OCI-LY7 (cell line): ENCODE results near the gene MAPK12. TPM values are rescaled to one million over a fixed set of nuclear protein-coding genes. Genes with fewer than 3 reads are reported as not detected.

ENCODE experiments used
- BruUV-seq: library from RNA; stranded (reverse); fragments of 400-500 nt; replicated peaks from 2 replicates; lab custom pipeline; 2021; lab: Mats Ljungman, UMichigan
- CTCF ChIA-PET: fragments of 300-600 bp; sonication (Branson Sonifier 250); formaldehyde crosslinking; loops from one replicate; lab custom pipeline; 2022; ENCODE audit warnings: antibody characterized with exemption; ENCODE audit not compliant: unreplicated experiment; lab: Charles Lee
- POLR2A ChIA-PET: fragments of 300-600 bp; sonication (Branson Sonifier 250); formaldehyde crosslinking; loops from one replicate; lab custom pipeline; 2022; ENCODE audit warnings: antibody characterized with exemption; lab: Charles Lee
- DNase-seq: peaks from one replicate; pipeline ENCODE4 v3.0.0-alpha.2; 2015; ENCODE audit warnings: low spot score
- H2AFZ ChIP-seq: fragments of 200-600 bp; sonication (generic), shearing (Covaris generic); 2 replicates; pipeline ENCODE4 v1.6.1; 2014; ENCODE audit warnings: mild to moderate bottlenecking, antibody characterized with exemption, low read length, moderate library complexity
- H3K27ac ChIP-seq: fragments of 200-600 bp; sonication (generic); 2 replicates; pipeline ENCODE4 v1.5.1; 2014; ENCODE audit warnings: mixed run types, low read depth, mild to moderate bottlenecking, moderate library complexity, low read length, inconsistent platforms; ENCODE audit not compliant: poor library complexity, severe bottlenecking
- H3K36me3 ChIP-seq: fragments of 200-600 bp; sonication (generic); 2 replicates; pipeline ENCODE4 v1.6.1; 2014; ENCODE audit warnings: mild to moderate bottlenecking, antibody characterized with exemption, low read length, moderate library complexity, mixed read lengths; ENCODE audit not compliant: insufficient read depth
- H3K4me1 ChIP-seq: fragments of 200-600 bp; sonication (generic); 2 replicates; pipeline ENCODE4 v1.5.1; 2014; ENCODE audit warnings: mild to moderate bottlenecking, low read length; ENCODE audit not compliant: insufficient read depth, poor library complexity, severe bottlenecking
- H3K4me2 ChIP-seq: fragments of 200-600 bp; sonication (generic); 2 replicates; pipeline ENCODE4 v1.6.1; 2014; ENCODE audit warnings: mild to moderate bottlenecking, low read length
- H3K4me3 ChIP-seq: fragments of 200-600 bp; sonication (generic); 2 replicates; pipeline ENCODE4 v1.5.1; 2014; ENCODE audit warnings: mild to moderate bottlenecking, low read depth, low read length; ENCODE audit not compliant: poor library complexity, severe bottlenecking
- H3K79me2 ChIP-seq: fragments of 200-600 bp; sonication (generic); 2 replicates; pipeline ENCODE4 v1.6.1; 2016; ENCODE audit warnings: low read depth, mild to moderate bottlenecking, low read length, moderate library complexity, mixed read lengths; ENCODE audit not compliant: insufficient read depth
- H3K9me2 ChIP-seq: fragments of 200-600 bp; sonication (generic); 2 replicates; pipeline ENCODE4 v1.6.1; 2016; ENCODE audit warnings: mild to moderate bottlenecking, low read length, mixed read lengths; ENCODE audit not compliant: insufficient read depth
- H3K9me3 ChIP-seq: fragments of 200-600 bp; sonication (generic); 2 replicates; pipeline ENCODE4 v1.6.1; 2014; ENCODE audit warnings: mild to moderate bottlenecking, mixed run types, low read length, mixed read lengths
- H4K20me1 ChIP-seq: fragments of 200-600 bp; sonication (generic); 2 replicates; pipeline ENCODE4 v1.6.1; 2014; ENCODE audit warnings: mild to moderate bottlenecking, antibody characterized with exemption, low read length, moderate library complexity, mixed read lengths; ENCODE audit not compliant: insufficient read depth
- EZH2phosphoT487 ChIP-seq: fragments of 200-600 bp; sonication (generic); IDR thresholded peaks from 2 replicates; pipeline ENCODE4 v1.6.1; 2018; ENCODE audit warnings: low read depth, borderline replicate concordance, mild to moderate bottlenecking, mixed run types, antibody characterized with exemption, low read length, moderate library complexity, mixed read lengths
- intact Hi-C: fragments of 100-400 bp; cut with micrococcal nuclease; formaldehyde crosslinking; loops from one replicate; pipeline ENCODE4 v1.10.0; 2022; ENCODE audit not compliant: unreplicated experiment
- total RNA-seq, 2 experiments: library from RNA; depleted of rRNA in 1 of 2; stranded (reverse); fragments of >200 nt in 1 of 2; shearing (Covaris generic) in 1 of 2; gene quantifications; 2 replicates each; pipeline ENCODE4 v1.2.3, GENCODE V29; 2014 to 2022
- TF ChIP-seq, protein P1 (sequence below): fragments of 200-600 bp; sonication (generic); conservative IDR thresholded peaks from 2 replicates; pipeline ENCODE4 v1.5.1; 2014; ENCODE audit warnings: mild to moderate bottlenecking, antibody characterized with exemption, low read length, moderate library complexity, mixed read lengths

The MAPK12 gene
- total RNA-seq, 2 experiments from 2014 or later = 84.9 to 93.6 TPM

DNA sequence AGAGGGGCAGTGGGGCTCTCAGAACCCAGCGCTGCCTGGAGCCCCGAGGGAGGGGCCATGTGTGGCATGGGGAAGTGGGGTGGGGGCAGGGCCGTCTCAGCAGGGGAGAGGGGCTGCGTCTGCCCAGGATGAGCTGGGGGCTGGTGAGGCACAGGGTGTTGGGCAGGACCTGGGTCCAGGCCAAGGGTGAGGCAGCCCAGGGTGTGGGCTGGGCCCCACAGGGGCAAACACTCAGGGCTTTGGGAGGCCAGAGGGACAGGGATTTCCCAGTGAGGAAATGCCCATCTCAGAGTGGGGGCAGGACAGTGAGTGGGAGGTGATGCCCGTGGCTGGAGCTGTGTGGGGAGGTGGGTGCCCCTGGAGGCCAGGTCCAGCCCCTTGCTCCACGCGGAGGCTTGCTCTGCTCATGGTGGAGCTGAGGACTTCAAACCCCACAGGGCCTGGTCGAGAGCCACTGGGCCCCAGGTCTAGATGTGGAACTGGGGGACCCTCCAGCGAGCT lies 40.6 kb upstream of the MAPK12 start:
- no peak overlapping the region for H2AFZ ChIP-seq
- no peaks in the 10 kb centered on the region for H3K79me2 ChIP-seq
- H4K20me1 ChIP-seq = no peaks in the 10 kb centered on the region
- intact Hi-C loops = no loop called here
- no peak overlapping the region for H3K27ac ChIP-seq
- peaks cover 77% of the 10 kb centered on the region for H3K4me1 ChIP-seq
- no peaks in the 10 kb centered on the region for H3K9me3 ChIP-seq
- TF ChIP-seq EZH2phosphoT487 = no peak
- TF ChIP-seq, protein P1, sequence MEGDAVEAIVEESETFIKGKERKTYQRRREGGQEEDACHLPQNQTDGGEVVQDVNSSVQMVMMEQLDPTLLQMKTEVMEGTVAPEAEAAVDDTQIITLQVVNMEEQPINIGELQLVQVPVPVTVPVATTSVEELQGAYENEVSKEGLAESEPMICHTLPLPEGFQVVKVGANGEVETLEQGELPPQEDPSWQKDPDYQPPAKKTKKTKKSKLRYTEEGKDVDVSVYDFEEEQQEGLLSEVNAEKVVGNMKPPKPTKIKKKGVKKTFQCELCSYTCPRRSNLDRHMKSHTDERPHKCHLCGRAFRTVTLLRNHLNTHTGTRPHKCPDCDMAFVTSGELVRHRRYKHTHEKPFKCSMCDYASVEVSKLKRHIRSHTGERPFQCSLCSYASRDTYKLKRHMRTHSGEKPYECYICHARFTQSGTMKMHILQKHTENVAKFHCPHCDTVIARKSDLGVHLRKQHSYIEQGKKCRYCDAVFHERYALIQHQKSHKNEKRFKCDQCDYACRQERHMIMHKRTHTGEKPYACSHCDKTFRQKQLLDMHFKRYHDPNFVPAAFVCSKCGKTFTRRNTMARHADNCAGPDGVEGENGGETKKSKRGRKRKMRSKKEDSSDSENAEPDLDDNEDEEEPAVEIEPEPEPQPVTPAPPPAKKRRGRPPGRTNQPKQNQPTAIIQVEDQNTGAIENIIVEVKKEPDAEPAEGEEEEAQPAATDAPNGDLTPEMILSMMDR = no peak
- H3K4me3 ChIP-seq = no peak overlapping the region
- ChIA-PET POLR2A (no interaction called here), CTCF (interaction anchor here (0.8 kb wide), 1 partner anchor 26 kb away, joined by 13 read pairs; no protein-coding TSS in a partner anchor)
- no peaks in the 10 kb centered on the region for H3K9me2 ChIP-seq
- no peaks in the 10 kb centered on the region for H3K36me3 ChIP-seq
- H3K4me2 ChIP-seq = peak overlapping the region; percentile 55
- DNase-seq = no peak
- no TSS peak for BruUV-seq

DNA sequence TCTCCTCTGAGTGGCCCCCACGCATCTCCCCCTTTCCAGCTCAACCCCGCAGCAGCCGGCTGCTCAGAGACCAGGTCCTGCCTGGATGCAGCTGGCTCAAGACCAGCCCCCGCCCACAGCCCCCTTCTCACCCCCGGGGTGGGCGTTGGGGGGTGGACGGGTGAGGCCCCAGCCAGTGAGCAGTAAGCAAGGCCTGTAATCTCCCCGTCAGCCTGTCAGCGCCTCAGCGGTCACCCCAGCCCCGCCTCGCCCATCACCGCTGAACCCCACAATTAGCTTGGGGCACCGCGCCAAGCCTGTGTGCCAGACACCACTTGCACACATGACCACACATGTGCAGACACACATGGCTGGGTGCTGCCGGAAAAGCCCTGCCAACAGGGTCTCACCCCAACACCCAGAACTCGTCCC lies 40.1 kb upstream of the MAPK12 start:
- Histone ChIP-seq H3K9me2 (no peaks in the 10 kb centered on the region), H3K79me2 (no peaks in the 10 kb centered on the region), H3K4me1 (peaks cover 75% of the 10 kb centered on the region), H3K36me3 (no peaks in the 10 kb centered on the region), H3K9me3 (no peaks in the 10 kb centered on the region), H2AFZ (no peak overlapping the region), H4K20me1 (no peaks in the 10 kb centered on the region), H3K4me3 (no peak overlapping the region), H3K27ac (no peak overlapping the region), H3K4me2 (peak overlapping the region; percentile 55)
- DNase-seq = no peak
- TF ChIP-seq EZH2phosphoT487 = no peak
- TF ChIP-seq, protein P1 = no peak
- intact Hi-C loops = no loop called here
- ChIA-PET POLR2A (no interaction called here), CTCF (no interaction called here)
- no TSS peak for BruUV-seq

DNA sequence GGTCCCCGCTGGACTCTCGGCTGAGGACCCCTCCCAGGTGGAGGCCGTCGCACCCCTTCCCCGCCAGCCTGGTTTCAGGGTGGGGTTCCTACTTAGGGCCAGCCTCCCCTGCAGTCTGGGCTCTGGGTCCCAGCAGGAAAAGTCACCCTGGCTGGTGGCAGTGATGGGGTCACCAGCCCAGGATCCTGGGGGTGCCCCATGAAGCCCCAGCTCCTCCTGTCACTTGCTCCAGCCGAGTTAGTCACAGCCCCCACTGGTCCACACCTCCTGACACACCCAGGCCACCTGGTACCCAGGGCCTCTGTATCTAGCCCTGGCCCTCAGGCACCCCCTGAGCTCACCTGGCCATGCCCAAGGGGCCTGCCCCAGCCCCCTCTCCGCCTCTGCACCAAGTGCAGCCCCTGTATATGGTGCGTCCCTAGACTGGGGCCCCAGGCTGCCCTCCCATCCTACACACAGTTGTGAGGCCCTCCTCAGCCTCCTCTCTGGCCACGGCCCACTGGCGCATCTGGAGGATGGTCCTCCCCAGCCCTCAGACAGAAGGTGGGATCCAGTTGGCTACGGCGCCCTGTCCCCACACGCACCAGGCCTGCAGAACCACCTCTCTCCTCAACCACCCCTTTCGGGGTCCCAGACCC lies 39.3 kb upstream of the MAPK12 start:
- BruUV-seq = no TSS peak
- Histone ChIP-seq H3K9me3 (no peaks in the 10 kb centered on the region), H3K36me3 (no peaks in the 10 kb centered on the region), H4K20me1 (no peaks in the 10 kb centered on the region), H3K79me2 (no peaks in the 10 kb centered on the region), H3K4me3 (no peak overlapping the region), H2AFZ (no peak overlapping the region), H3K4me1 (peaks cover 75% of the 10 kb centered on the region), H3K9me2 (no peaks in the 10 kb centered on the region), H3K4me2 (peak overlapping the region; percentile 49), H3K27ac (no peak overlapping the region)
- ChIA-PET POLR2A (interaction anchor here (0.6 kb wide), 1 partner anchor 24 kb away, joined by 3 read pairs; no protein-coding TSS in a partner anchor), CTCF (no interaction called here)
- TF ChIP-seq EZH2phosphoT487 = no peak
- TF ChIP-seq, protein P1 = no peak
- intact Hi-C loops = no loop called here
- DNase-seq = no peak
